Neutrophil (primary cell): Measurements from ENCODE around the gene TDRD7.

ENCODE experiments used
- H3K27ac ChIP-seq: fragments of 200-600 bp; sonication (generic); 2 replicates; pipeline ENCODE4 v1.5.1; 2016; ENCODE audit warnings: mild to moderate bottlenecking, moderate library complexity
- H3K27me3 ChIP-seq: fragments of 200-600 bp; sonication (generic); 2 replicates; pipeline ENCODE4 v1.6.0; 2016; ENCODE audit warnings: mild to moderate bottlenecking
- H3K36me3 ChIP-seq: fragments of 200-600 bp; sonication (generic); 2 replicates; pipeline ENCODE4 v1.5.1; 2017
- H3K4me1 ChIP-seq, 2 experiments: fragments of 200-600 bp in 1 of 2; sonication (generic) in 1 of 2; 1 replicate in 1 of 2; 2 replicates in 1 of 2; pipeline versions ENCODE4 v1.5.1 to v1.6.1; 2013 to 2016; ENCODE audit warnings: low read depth in 1 of 2, low read length in 1 of 2, mild to moderate bottlenecking in 1 of 2, moderate library complexity in 1 of 2; ENCODE audit not compliant: control insufficient read depth in 1 of 2, insufficient read depth in 1 of 2
- H3K4me3 ChIP-seq, 2 experiments: fragments of 200-600 bp in 1 of 2; sonication (generic) in 1 of 2; 1 replicate in 1 of 2; 2 replicates in 1 of 2; pipeline ENCODE4 v1.5.1; 2013 to 2016; ENCODE audit warnings: low read depth in 1 of 2, low read length in 1 of 2, mild to moderate bottlenecking in 1 of 2, moderate library complexity in 1 of 2
- H3K9me3 ChIP-seq: fragments of 200-600 bp; sonication (generic); 2 replicates; pipeline ENCODE4 v1.5.1; 2016
- CTCF ChIP-seq: fragments of 200-600 bp; sonication (generic); IDR thresholded peaks from 2 replicates; pipeline ENCODE4 v1.5.1; 2016; ENCODE audit warnings: antibody characterized with exemption

TDRD7 gene

GRCh38 chr9:97408562-97408961, 3.3 kb upstream of the TDRD7 start:
- Histone ChIP-seq H3K36me3 (no peaks in the 10 kb centered on the region), H3K27ac (no peak overlapping the region), H3K9me3 (no peaks in the 10 kb centered on the region), H3K4me1 (peaks cover 15 to 21% of the 10 kb centered on the region in 2 experiments), H3K4me3 (no peak overlapping the region), H3K27me3 (peaks cover 45% of the 10 kb centered on the region)
- no peak for TF ChIP-seq CTCF

- Histone ChIP-seq H3K4me3 (peak overlapping the region; percentile 81 to 91), H3K27ac (peak overlapping the region; percentile 91)
- no peak for TF ChIP-seq CTCF
These were observed 482 bp upstream of the TDRD7 start for GRCh38 chr9:97411440-97411788.

GRCh38 chr9:97412626-97413385, 910 bp downstream of the TDRD7 start:
- Histone ChIP-seq H3K4me3 (peak overlapping the region; percentile 81 to 91), H3K36me3 (no peaks in the 10 kb centered on the region), H3K9me3 (no peaks in the 10 kb centered on the region), H3K27ac (peak overlapping the region; percentile 91), H3K4me1 (peaks cover 21 to 29% of the 10 kb centered on the region in 2 experiments), H3K27me3 (peaks cover 28% of the 10 kb centered on the region)
- TF ChIP-seq CTCF = no peak

More at GRCh38 chr9:97411440-97411788, 482 bp upstream of the TDRD7 start:
- Histone ChIP-seq H3K36me3 (no peaks in the 10 kb centered on the region), H3K27me3 (peaks cover 38% of the 10 kb centered on the region), H3K9me3 (no peaks in the 10 kb centered on the region), H3K4me1 (peaks cover 20 to 24% of the 10 kb centered on the region in 2 experiments)

GRCh38 chr9:97413462-97413861, 1.6 kb downstream of the TDRD7 start:
- Histone ChIP-seq H3K27ac (peak overlapping the region; percentile 91), H3K4me1 (peaks cover 27 to 35% of the 10 kb centered on the region in 2 experiments), H3K27me3 (peaks cover 21% of the 10 kb centered on the region), H3K36me3 (no peaks in the 10 kb centered on the region), H3K9me3 (no peaks in the 10 kb centered on the region), H3K4me3 (peak overlapping the region in 1 of 2 experiments; percentile 81)
- no peak for TF ChIP-seq CTCF

- Histone ChIP-seq H3K4me3 (no peak overlapping the region), H3K9me3 (no peaks in the 10 kb centered on the region), H3K4me1 (peaks cover 30 to 44% of the 10 kb centered on the region in 2 experiments), H3K27me3 (peaks cover 5% of the 10 kb centered on the region), H3K36me3 (no peaks in the 10 kb centered on the region), H3K27ac (no peak overlapping the region)
- no peak for TF ChIP-seq CTCF
These were observed 3.2 kb downstream of the TDRD7 start for GRCh38 chr9:97415146-97415545.
